HG02642 (cell line): ENCODE measurements around the gene CINP.
"Not testable (repeated sequence)": the region's sequence is repeated elsewhere in the genome, so short reads cannot be mapped to it uniquely, and the experiment has no call there.

Source experiments
- ATAC-seq: cut with Tn5 transposase; IDR thresholded peaks from one replicate; pipeline ENCODE4 v1.9.1; 2021; ENCODE audit warnings: mild to moderate bottlenecking; ENCODE audit not compliant: unreplicated experiment, poor library complexity

Gene CINP

GRCh38 chr14:102321456-102322422 lies 41.0 kb downstream of the CINP start:
- ATAC-seq: no peak

- no peak for ATAC-seq
These were observed 41.8 kb downstream of the CINP start for GRCh38 chr14:102320671-102321455.

- peak; percentile 24 for ATAC-seq
These were observed 42.5 kb downstream of the CINP start for GRCh38 chr14:102320033-102320660.

- ATAC-seq: peak; percentile 61
These were observed 43.2 kb downstream of the CINP start, which contains the start of gene ZNF839 for GRCh38 chr14:102319351-102320032. Gene ZNF839 (plus strand): TSS chr14:102319746. CDS start chr14:102319766, 20 bp downstream.

GRCh38 chr14:102318781-102319276 lies 43.9 kb downstream of the CINP start:
- no peak for ATAC-seq

- no peak for ATAC-seq
These were observed 45.0 kb downstream of the CINP start for GRCh38 chr14:102317564-102318248.

- peak; percentile 72 for ATAC-seq
These were observed 45.7 kb downstream of the CINP start for GRCh38 chr14:102316743-102317563.

GRCh38 chr14:102316338-102316742 lies 46.4 kb downstream of the CINP start:
- no peak for ATAC-seq

- ATAC-seq: no peak
These were observed 47.6 kb downstream of the CINP start for GRCh38 chr14:102315121-102315520.

- peak; percentile 66 for ATAC-seq
These were observed 48.3 kb downstream of the CINP start for GRCh38 chr14:102314242-102315011.

GRCh38 chr14:102304611-102305506 lies 57.8 kb downstream of the CINP start, which contains the start of gene MOK:
Gene MOK (minus strand): TSS chr14:102305164. CDS start chr14:102304968, 196 bp downstream.
- ATAC-seq: peak; percentile 98

- no peak for ATAC-seq
These were observed 59.0 kb downstream of the CINP start for GRCh38 chr14:102303664-102304063.

- not testable (repeated sequence) for ATAC-seq
These were observed 64.2 kb downstream of the CINP start for GRCh38 chr14:102298303-102299070.
